ENCODE data around the gene CD1C.

The CD1C gene

DNA sequence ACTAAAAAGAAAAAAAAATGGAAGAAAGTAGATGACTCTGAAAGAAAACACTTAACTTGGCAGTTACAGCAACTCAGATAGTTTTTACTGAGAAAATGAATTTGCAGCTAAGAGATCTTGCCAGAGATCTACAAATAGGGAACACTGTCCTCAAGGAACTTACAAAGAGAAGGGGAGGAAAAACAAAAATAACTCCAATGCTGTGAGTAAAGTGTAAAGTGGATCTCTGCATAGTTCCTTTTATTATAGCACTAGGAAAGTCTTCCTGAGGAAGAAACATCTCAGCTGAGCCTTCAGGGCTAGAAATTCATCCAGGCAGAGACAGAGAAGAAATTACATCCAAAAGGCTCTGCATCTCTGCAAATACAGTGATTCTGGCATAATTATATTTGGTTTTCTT lies 37.8 kb downstream of the CD1C start:
- Histone ChIP-seq H3K4me1 (ENCODE audit: insufficient read depth, insufficient read length) (no peaks in the 10 kb centered on the region), H3K9ac (ENCODE audit: insufficient read length, low read depth) (no peak overlapping the region), H3K36me3 (ENCODE audit: insufficient read depth, insufficient read length, low read length) (no peaks in the 10 kb centered on the region), H3K27me3 (ENCODE audit: insufficient read depth, insufficient read length) (no peaks in the 10 kb centered on the region), H3K9me3 (ENCODE audit: insufficient read depth, low read length) (no peaks in the 10 kb centered on the region), H3K4me3 (ENCODE audit: insufficient read length, low read depth) (no peak overlapping the region)
- DNase-seq (ENCODE audit: low read depth, low spot score): no peak
- TF ChIP-seq YY1 (IDR thresholded peaks at IDR 0.05; ENCODE audit: insufficient read depth, insufficient read length) (no peak), SUZ12 (IDR thresholded peaks at IDR 0.05; ENCODE audit: extremely low read depth, insufficient read depth, insufficient read length) (no peak), ZNF274 (IDR thresholded peaks at IDR 0.05; ENCODE audit: low read depth, low read length) (no peak)

DNA sequence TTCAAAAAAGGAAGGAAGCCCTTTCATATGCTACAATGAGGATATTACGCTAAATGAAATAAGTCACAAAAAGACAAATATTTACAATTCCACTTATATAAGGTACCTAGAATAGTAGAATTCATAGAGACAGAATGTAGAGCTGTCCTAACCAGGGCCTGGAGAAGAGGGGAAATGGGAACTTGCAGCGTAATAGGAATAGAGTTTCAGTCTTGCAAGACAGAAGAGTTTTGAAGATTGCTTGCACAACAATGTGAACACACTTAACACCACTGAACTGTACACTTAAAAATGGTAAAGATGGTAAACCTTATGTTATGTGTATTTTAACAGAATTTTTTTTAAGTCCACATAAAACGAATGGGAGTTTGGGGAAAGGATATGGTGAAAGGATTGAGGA lies 38.7 kb downstream of the CD1C start:
- TF ChIP-seq ZNF274 (IDR thresholded peaks at IDR 0.05; ENCODE audit: low read depth, low read length) (no peak), YY1 (IDR thresholded peaks at IDR 0.05; ENCODE audit: insufficient read depth, insufficient read length) (no peak), SUZ12 (IDR thresholded peaks at IDR 0.05; ENCODE audit: extremely low read depth, insufficient read depth, insufficient read length) (no peak)
- Histone ChIP-seq H3K27me3 (ENCODE audit: insufficient read depth, insufficient read length) (no peaks in the 10 kb centered on the region), H3K36me3 (ENCODE audit: insufficient read depth, insufficient read length, low read length) (no peaks in the 10 kb centered on the region), H3K4me3 (ENCODE audit: insufficient read length, low read depth) (no peak overlapping the region), H3K9ac (ENCODE audit: insufficient read length, low read depth) (no peak overlapping the region), H3K9me3 (ENCODE audit: insufficient read depth, low read length) (no peaks in the 10 kb centered on the region), H3K4me1 (ENCODE audit: insufficient read depth, insufficient read length) (no peaks in the 10 kb centered on the region)
- DNase-seq (ENCODE audit: low read depth, low spot score): no peak

DNA sequence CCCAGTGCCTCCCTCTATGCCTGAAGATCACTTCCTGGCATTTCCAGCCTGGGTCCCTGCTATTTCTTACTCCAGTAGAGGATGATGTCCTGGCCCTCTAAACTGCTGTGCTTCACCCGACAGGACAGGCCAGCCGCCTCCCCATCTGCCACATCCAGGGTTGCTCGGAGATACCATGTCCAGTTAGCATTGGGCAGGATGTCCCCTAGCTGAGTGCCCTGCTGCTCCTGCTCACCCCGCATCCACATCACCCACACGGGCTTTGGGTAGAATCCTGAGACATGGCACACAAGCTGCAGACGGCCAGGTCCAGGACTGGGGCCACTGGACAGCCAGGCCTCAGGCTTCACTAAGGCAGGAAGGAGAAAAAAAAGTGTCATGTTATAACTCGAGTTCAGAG lies 39.6 kb downstream of the CD1C start:
- Histone ChIP-seq H3K4me3 (ENCODE audit: insufficient read length, low read depth) (no peak overlapping the region), H3K4me1 (ENCODE audit: insufficient read depth, insufficient read length) (no peaks in the 10 kb centered on the region), H3K27me3 (ENCODE audit: insufficient read depth, insufficient read length) (no peaks in the 10 kb centered on the region), H3K9me3 (ENCODE audit: insufficient read depth, low read length) (no peaks in the 10 kb centered on the region), H3K9ac (ENCODE audit: insufficient read length, low read depth) (no peak overlapping the region), H3K36me3 (ENCODE audit: insufficient read depth, insufficient read length, low read length) (no peaks in the 10 kb centered on the region)
- no peak for TF ChIP-seq SUZ12 (IDR thresholded peaks at IDR 0.05; ENCODE audit: extremely low read depth, insufficient read depth, insufficient read length)
- no peak for TF ChIP-seq ZNF274 (IDR thresholded peaks at IDR 0.05; ENCODE audit: low read depth, low read length)
- TF ChIP-seq YY1 (IDR thresholded peaks at IDR 0.05; ENCODE audit: insufficient read depth, insufficient read length): no peak
- no peak for DNase-seq (ENCODE audit: low read depth, low spot score)

DNA sequence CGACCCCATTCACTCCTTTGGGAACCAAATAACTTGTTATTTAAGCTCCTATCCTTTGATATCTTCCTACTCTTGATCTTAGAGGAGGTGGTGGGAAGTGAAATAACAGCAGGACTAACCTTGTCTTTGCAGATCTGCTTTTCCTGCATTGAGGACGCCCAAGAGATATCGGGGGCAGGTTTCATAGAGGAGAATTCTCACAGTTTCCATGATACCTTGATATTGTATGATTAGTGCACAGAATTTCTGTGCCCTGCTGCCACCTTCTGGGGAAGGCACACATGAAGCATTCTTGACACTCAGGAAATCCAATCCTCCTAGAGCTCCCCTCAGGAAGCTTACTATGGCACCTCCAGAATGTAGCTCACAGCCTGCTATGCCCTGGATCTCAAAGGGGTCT lies 40.0 kb downstream of the CD1C start:
- Histone ChIP-seq H3K9me3 (ENCODE audit: insufficient read depth, low read length) (no peaks in the 10 kb centered on the region), H3K27me3 (ENCODE audit: insufficient read depth, insufficient read length) (no peaks in the 10 kb centered on the region), H3K4me3 (ENCODE audit: insufficient read length, low read depth) (no peak overlapping the region), H3K36me3 (ENCODE audit: insufficient read depth, insufficient read length, low read length) (no peaks in the 10 kb centered on the region), H3K4me1 (ENCODE audit: insufficient read depth, insufficient read length) (no peaks in the 10 kb centered on the region), H3K9ac (ENCODE audit: insufficient read length, low read depth) (no peak overlapping the region)
- DNase-seq (ENCODE audit: low read depth, low spot score): no peak
- no peak for TF ChIP-seq YY1 (IDR thresholded peaks at IDR 0.05; ENCODE audit: insufficient read depth, insufficient read length)
- TF ChIP-seq ZNF274 (IDR thresholded peaks at IDR 0.05; ENCODE audit: low read depth, low read length): no peak
- no peak for TF ChIP-seq SUZ12 (IDR thresholded peaks at IDR 0.05; ENCODE audit: extremely low read depth, insufficient read depth, insufficient read length)

DNA sequence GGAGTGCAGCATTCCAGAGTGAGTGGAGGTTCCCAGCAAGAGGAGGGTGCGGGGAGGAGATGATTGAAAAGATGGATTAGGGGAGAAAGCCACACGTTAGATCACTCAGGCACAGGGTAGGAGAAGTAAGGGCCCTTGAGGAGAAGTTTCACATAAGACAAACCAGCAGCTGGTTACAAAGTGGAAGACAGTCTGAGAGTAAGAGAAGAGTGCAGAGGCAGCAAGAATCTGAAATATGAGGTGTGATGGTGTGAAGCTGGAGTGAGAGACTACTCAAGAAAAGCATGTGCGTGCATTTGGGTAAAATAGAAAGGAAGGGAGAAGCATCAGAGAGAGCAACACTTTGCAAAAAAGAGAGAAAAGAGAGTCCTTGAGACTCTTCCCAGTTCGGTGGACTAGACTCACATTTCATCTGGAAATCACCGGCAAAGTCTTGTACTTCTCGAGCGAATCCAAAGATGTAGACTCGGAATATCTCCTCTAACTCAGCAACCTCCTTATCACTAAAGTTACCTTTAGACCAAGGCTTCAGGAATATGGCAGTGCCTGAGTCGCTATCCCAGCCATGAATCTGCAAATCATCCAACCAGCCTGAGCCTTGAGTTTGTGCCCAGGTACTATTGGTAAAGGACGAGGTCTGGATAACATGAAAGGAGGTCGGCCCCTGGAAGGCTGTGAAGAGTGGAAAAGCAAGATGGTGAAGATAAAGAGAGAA lies 40.8 kb downstream of the CD1C start:
- no peak overlapping the region for H3K4me3 ChIP-seq (ENCODE audit: insufficient read length, low read depth)
- TF ChIP-seq SUZ12 (IDR thresholded peaks at IDR 0.05; ENCODE audit: extremely low read depth, insufficient read depth, insufficient read length) (no peak), ZNF274 (IDR thresholded peaks at IDR 0.05; ENCODE audit: low read depth, low read length) (no peak), YY1 (IDR thresholded peaks at IDR 0.05; ENCODE audit: insufficient read depth, insufficient read length) (no peak)
- no peaks in the 10 kb centered on the region for H3K27me3 ChIP-seq (ENCODE audit: insufficient read depth, insufficient read length)
- H3K36me3 ChIP-seq (ENCODE audit: insufficient read depth, insufficient read length, low read length): no peaks in the 10 kb centered on the region
- no peaks in the 10 kb centered on the region for H3K4me1 ChIP-seq (ENCODE audit: insufficient read depth, insufficient read length)
- H3K9me3 ChIP-seq (ENCODE audit: insufficient read depth, low read length): no peaks in the 10 kb centered on the region
- H3K9ac ChIP-seq (ENCODE audit: insufficient read length, low read depth): no peak overlapping the region
- DNase-seq (ENCODE audit: low read depth, low spot score): no peak

DNA sequence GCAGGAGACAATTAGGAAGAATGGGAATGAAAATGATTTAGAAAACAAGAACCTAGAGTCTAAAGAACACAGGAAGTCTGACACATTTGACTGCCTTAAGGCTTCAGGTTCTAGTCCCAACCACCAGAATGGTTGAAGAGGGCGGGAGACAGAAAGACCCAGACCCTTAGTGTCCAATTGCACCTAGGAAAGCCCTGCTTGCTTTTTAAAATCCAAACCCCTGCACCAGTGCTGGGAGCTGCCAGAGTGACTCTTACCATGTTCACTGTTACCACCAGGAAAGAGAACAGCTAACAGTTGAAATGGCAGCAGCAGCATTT lies 41.3 kb downstream of the CD1C start:
- Histone ChIP-seq H3K27me3 (ENCODE audit: insufficient read depth, insufficient read length) (no peaks in the 10 kb centered on the region), H3K4me1 (ENCODE audit: insufficient read depth, insufficient read length) (peaks cover 1% of the 10 kb centered on the region), H3K9me3 (ENCODE audit: insufficient read depth, low read length) (no peaks in the 10 kb centered on the region), H3K9ac (ENCODE audit: insufficient read length, low read depth) (no peak overlapping the region), H3K36me3 (ENCODE audit: insufficient read depth, insufficient read length, low read length) (no peaks in the 10 kb centered on the region), H3K4me3 (ENCODE audit: insufficient read length, low read depth) (no peak overlapping the region)
- TF ChIP-seq SUZ12 (IDR thresholded peaks at IDR 0.05; ENCODE audit: extremely low read depth, insufficient read depth, insufficient read length) (no peak), ZNF274 (IDR thresholded peaks at IDR 0.05; ENCODE audit: low read depth, low read length) (no peak), YY1 (IDR thresholded peaks at IDR 0.05; ENCODE audit: insufficient read depth, insufficient read length) (no peak)
- no peak for DNase-seq (ENCODE audit: low read depth, low spot score)

DNA sequence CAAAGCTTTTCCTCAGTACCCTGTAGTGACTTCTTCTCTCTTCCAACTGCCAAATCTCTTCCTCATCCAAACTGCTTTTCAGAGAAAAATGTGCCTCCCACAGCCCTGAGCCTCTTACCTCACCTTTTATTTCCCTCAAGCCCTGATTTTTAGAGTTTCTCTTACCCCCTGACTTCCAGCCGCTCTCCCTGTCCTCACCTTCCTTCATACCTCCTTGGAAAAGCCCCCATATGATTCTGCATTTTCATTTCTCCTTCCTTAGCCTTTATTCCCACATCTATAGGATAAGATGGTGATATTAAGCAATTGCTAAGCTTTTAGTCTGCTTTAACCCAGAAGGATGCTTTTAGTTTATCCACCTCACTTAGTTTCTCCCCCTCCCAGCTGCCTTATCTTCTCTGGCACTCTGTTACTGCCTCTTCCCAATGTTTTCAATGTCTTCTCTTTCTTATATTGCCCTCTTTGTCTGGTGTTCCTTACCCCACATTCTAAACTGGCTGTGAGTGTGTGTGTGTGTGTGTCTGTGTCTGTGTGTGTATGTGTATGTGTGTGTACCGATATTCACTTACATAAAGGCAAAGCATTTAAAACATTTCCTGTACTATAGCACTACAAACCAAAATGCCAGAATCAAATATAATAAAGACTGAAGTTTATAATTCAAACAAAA lies 41.9 kb downstream of the CD1C start, which contains the start of gene CD1B:
Gene CD1B, minus strand, starts transcription at position 51 of the 670 bp plus-strand sequence. CDS start 108 bp downstream, outside the sequence.
- Histone ChIP-seq H3K9ac (ENCODE audit: insufficient read length, low read depth) (no peak within 1 kb of the TSS), H3K27me3 (ENCODE audit: insufficient read depth, insufficient read length) (no peaks in the 10 kb centered on the region), H3K4me3 (ENCODE audit: insufficient read length, low read depth) (no peak within 1 kb of the TSS), H3K36me3 (ENCODE audit: insufficient read depth, insufficient read length, low read length) (no peaks in the 10 kb centered on the region), H3K9me3 (ENCODE audit: insufficient read depth, low read length) (no peaks in the 10 kb centered on the region), H3K4me1 (ENCODE audit: insufficient read depth, insufficient read length) (peaks cover 3% of the 10 kb centered on the region)
- DNase-seq (ENCODE audit: low read depth, low spot score): no peak
- TF ChIP-seq SUZ12 (IDR thresholded peaks at IDR 0.05; ENCODE audit: extremely low read depth, insufficient read depth, insufficient read length) (no peak), YY1 (IDR thresholded peaks at IDR 0.05; ENCODE audit: insufficient read depth, insufficient read length) (no peak), ZNF274 (IDR thresholded peaks at IDR 0.05; ENCODE audit: low read depth, low read length) (no peak)

All from NT2/D1 (cell line).